Loucy (cell line): ENCODE data around the gene EFHD1.
A peak's percentile ranks its signal among the peaks of the same experiment; 100 is the strongest.

Experiments
- H2AFZ ChIP-seq: fragments of 200-600 bp; sonication (generic); 2 replicates; pipeline ENCODE4 v1.6.0; 2016; ENCODE audit warnings: antibody characterized with exemption, mild to moderate bottlenecking, low read length, moderate library complexity
- H3F3A ChIP-seq: fragments of 200-600 bp; 2 replicates; pipeline ENCODE4 v1.6.0; 2016; ENCODE audit warnings: antibody characterized with exemption, low read depth, mild to moderate bottlenecking
- H3K27me3 ChIP-seq: fragments of 200-600 bp; sonication (generic); 2 replicates; pipeline ENCODE4 v1.6.1; 2014; ENCODE audit warnings: low read length, mild to moderate bottlenecking; ENCODE audit not compliant: insufficient read depth, poor library complexity, severe bottlenecking
- H3K36me3 ChIP-seq: fragments of 200-600 bp; sonication (generic); 2 replicates; pipeline ENCODE4 v1.6.1; 2016; ENCODE audit warnings: low read length; ENCODE audit not compliant: insufficient read depth
- H3K4me1 ChIP-seq: fragments of 200-600 bp; sonication (generic); 2 replicates; pipeline ENCODE4 v1.5.1; 2014; ENCODE audit warnings: low read length, mild to moderate bottlenecking; ENCODE audit not compliant: insufficient read depth, poor library complexity, severe bottlenecking
- H3K4me2 ChIP-seq: fragments of 200-600 bp; sonication (generic); 2 replicates; pipeline ENCODE4 v1.6.0; 2014; ENCODE audit warnings: antibody characterized with exemption, low read length, low read depth, mild to moderate bottlenecking; ENCODE audit not compliant: poor library complexity, severe bottlenecking
- H3K4me3 ChIP-seq: fragments of 200-600 bp; sonication (generic); 2 replicates; pipeline ENCODE4 v1.5.1; 2014; ENCODE audit warnings: low read length, mild to moderate bottlenecking, mixed read lengths; ENCODE audit not compliant: poor library complexity, severe bottlenecking
- H3K79me2 ChIP-seq: fragments of 200-600 bp; sonication (generic); 2 replicates; pipeline ENCODE4 v1.6.1; 2014; ENCODE audit warnings: low read length; ENCODE audit not compliant: insufficient read depth
- H3K9ac ChIP-seq: fragments of 200-600 bp; sonication (generic); 2 replicates; pipeline ENCODE4 v1.6.0; 2014; ENCODE audit warnings: mild to moderate bottlenecking, low read depth, low read length, moderate library complexity; ENCODE audit not compliant: poor library complexity, severe bottlenecking
- H3K9me2 ChIP-seq: fragments of 200-600 bp; sonication (generic); replicated peaks from 2 replicates; pipeline ENCODE4 v1.6.1; 2016; ENCODE audit warnings: low read depth, low read length, mixed read lengths
- H3K9me3 ChIP-seq: fragments of 200-600 bp; sonication (generic); 2 replicates; pipeline ENCODE4 v1.6.1; 2014; ENCODE audit warnings: mild to moderate bottlenecking, antibody characterized with exemption, low read length, low read depth; ENCODE audit not compliant: insufficient read depth
- H4K20me1 ChIP-seq: fragments of 200-600 bp; sonication (generic); 2 replicates; pipeline ENCODE4 v1.6.0; 2014; ENCODE audit warnings: antibody characterized with exemption, low read length, mild to moderate bottlenecking; ENCODE audit not compliant: insufficient read depth, poor library complexity, severe bottlenecking
- CTCF ChIP-seq: fragments of 200-600 bp; sonication (generic); conservative IDR thresholded peaks from 2 replicates; pipeline ENCODE4 v1.5.1; 2014; ENCODE audit warnings: mild to moderate bottlenecking, antibody characterized with exemption, low read length
- EZH2phosphoT487 ChIP-seq: fragments of 200-600 bp; IDR thresholded peaks from 2 replicates; pipeline ENCODE4 v1.6.1; 2018; ENCODE audit warnings: antibody characterized with exemption, mild to moderate bottlenecking, moderate library complexity, borderline replicate concordance

EFHD1 gene

DNA sequence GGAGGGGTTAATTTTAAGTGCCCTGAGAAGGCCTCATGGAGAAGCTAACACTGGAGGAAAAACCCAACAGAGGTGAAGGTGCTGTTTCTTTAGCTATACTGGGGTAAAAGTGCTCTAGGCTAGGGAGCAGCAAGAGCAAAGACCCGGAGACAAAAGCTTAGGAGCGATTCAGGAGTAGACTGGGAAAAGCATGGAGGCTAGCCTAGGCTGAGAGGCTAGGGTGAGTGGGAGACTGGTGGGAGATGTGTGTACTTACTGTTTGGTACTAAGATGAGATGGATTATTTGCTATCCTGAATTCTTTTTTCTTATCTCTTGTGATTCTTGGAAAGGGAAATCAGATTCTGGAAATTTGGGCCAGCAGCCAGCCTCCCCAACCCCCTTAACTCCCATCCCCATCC, 65.7 kb downstream of the EFHD1 start:
- peak overlapping the region; percentile 93 for H3K9ac ChIP-seq
- peaks cover 64% of the 10 kb centered on the region for H3K79me2 ChIP-seq
- H3F3A ChIP-seq: no peaks in the 10 kb centered on the region
- H4K20me1 ChIP-seq: peaks cover 36% of the 10 kb centered on the region
- H3K4me3 ChIP-seq: peak overlapping the region; percentile 88
- no peak for TF ChIP-seq CTCF
- TF ChIP-seq EZH2phosphoT487: no peak
- H3K36me3 ChIP-seq: no peaks in the 10 kb centered on the region
- H3K9me2 ChIP-seq: no peaks in the 10 kb centered on the region
- H3K27me3 ChIP-seq: no peaks in the 10 kb centered on the region
- H3K4me1 ChIP-seq: peaks cover 35% of the 10 kb centered on the region
- H3K4me2 ChIP-seq: peak overlapping the region; percentile 90
- no peaks in the 10 kb centered on the region for H3K9me3 ChIP-seq
- no peak overlapping the region for H2AFZ ChIP-seq

DNA sequence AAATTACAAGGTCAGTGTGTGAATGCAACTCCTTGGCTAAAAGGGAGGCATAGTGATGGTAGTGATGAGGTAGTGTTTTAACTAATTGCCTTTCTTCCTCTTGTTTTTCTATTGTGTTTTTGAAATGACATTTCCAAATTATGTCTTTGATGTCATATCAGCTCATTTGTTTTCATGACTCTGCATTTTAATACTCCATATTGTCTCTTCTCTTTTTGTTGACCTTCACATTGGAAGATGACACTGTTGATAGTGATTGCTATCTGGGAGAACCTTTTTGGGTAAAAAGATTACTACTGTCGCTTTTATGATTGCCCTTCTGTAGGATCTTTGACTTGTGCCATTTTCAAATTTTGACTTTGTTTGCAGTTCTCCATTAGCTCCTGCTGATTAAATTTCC, 66.8 kb downstream of the EFHD1 start:
- TF ChIP-seq EZH2phosphoT487 (no peak), CTCF (no peak)
- Histone ChIP-seq H3F3A (no peaks in the 10 kb centered on the region), H3K4me2 (peak overlapping the region; percentile 90), H3K4me1 (peaks cover 35% of the 10 kb centered on the region), H3K9ac (peak overlapping the region; percentile 93), H3K4me3 (peak overlapping the region; percentile 88), H3K9me3 (no peaks in the 10 kb centered on the region), H3K27me3 (no peaks in the 10 kb centered on the region), H3K79me2 (peaks cover 64% of the 10 kb centered on the region), H3K36me3 (0 out of 2 replicates have a peak, but pooled peaks cover 2% of the 10 kb centered on the region), H3K9me2 (no peaks in the 10 kb centered on the region), H4K20me1 (peaks cover 36% of the 10 kb centered on the region), H2AFZ (no peak overlapping the region)

DNA sequence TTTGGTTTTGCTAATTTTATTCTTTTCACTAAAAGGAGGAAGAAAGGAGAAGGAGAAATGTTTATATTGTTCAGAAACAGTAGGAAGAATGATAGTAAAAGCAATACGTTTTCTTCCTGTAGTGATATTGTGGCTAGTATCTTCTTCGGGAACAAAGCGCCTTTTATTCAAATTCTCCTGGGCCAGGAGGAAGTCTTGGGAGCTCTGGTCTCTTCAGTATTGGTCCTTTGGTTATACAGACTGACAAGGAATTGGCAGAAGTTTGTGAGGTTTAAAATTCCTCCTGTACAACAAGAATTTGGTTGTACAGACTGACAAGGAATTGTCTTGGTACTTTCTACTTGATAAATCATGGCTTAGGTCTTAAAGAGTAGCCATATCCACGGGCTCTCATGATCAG, 73.7 kb downstream of the EFHD1 start:
- TF ChIP-seq EZH2phosphoT487: no peak
- Histone ChIP-seq H3K36me3 (peaks cover 17% of the 10 kb centered on the region; the same call in 1 of the 2 replicates), H3K4me3 (no peak overlapping the region), H3K9me2 (no peaks in the 10 kb centered on the region), H2AFZ (no peak overlapping the region), H3K27me3 (no peaks in the 10 kb centered on the region), H3K79me2 (peaks cover 47% of the 10 kb centered on the region), H3K4me1 (peaks cover 4% of the 10 kb centered on the region), H3K9me3 (no peaks in the 10 kb centered on the region), H4K20me1 (peaks cover 5% of the 10 kb centered on the region), H3K4me2 (no peak overlapping the region), H3K9ac (no peak overlapping the region), H3F3A (no peaks in the 10 kb centered on the region)

DNA sequence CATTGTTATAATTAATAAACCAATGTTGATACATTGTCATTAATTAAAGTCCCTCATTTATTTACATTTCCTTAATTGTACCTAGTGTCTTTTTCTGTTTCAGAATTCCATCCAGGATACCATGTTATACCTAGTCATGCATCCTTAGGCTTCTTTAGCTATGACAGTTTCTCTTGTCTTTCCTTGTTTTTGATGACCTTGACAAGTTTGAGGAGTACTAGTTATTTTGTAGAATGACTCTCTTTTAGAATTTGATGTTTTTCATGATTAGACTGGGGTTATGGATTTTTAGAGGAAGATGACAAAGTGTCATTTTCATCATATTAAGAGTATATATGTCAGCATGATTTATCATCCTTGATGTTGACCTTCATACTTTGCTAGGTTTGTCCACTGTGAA, 80.1 kb downstream of the EFHD1 start:
- Histone ChIP-seq H2AFZ (no peak overlapping the region), H3K4me2 (no peak overlapping the region), H4K20me1 (peaks cover 9% of the 10 kb centered on the region), H3K9me2 (no peaks in the 10 kb centered on the region), H3K9me3 (no peaks in the 10 kb centered on the region), H3K79me2 (peaks cover 67% of the 10 kb centered on the region), H3K4me3 (no peak overlapping the region), H3K27me3 (no peaks in the 10 kb centered on the region), H3K9ac (no peak overlapping the region), H3F3A (no peaks in the 10 kb centered on the region), H3K36me3 (peaks cover 16% of the 10 kb centered on the region; the same call in 1 of the 2 replicates), H3K4me1 (no peaks in the 10 kb centered on the region)
- TF ChIP-seq EZH2phosphoT487 (no peak), CTCF (no peak)
